Transverse colon (tissue), 4 donors: ENCODE results near the gene LASP1NB.
A peak's percentile ranks its signal among the peaks of the same experiment; 100 is the strongest.

Source experiments
- CTCF ChIP-seq, 5 experiments: fragments of 200-600 bp in 3 of 5; fragments of 450-650 bp in 2 of 5; sonication (generic) in 3 of 5; IDR thresholded peaks; 1 replicate in 2 of 5; 2 replicates in 3 of 5; pipeline ENCODE4 v1.5.1; 2016 to 2017; ENCODE audit warnings: antibody characterized with exemption in 5 of 5, inconsistent platforms in 3 of 5, mild to moderate bottlenecking in 2 of 5, moderate library complexity in 1 of 5
- POLR2AphosphoS5 ChIP-seq, 3 donors: sonication (generic); formaldehyde crosslinking; IDR thresholded peaks; one replicate each; pipeline ENCODE4 v1.6.1; 2016; ENCODE audit warnings: antibody characterized with exemption in 3 of 3

- peak in 2 of 3 donors; percentile 7 to 25 for TF ChIP-seq POLR2AphosphoS5 (IDR thresholded peaks at IDR 0.05)
- TF ChIP-seq CTCF (IDR thresholded peaks at IDR 0.05), result no peak
These were observed 28.2 kb upstream of the LASP1NB start for GRCh38 chr17:38897176-38897575.
